Fibroblast of mammary gland (primary cell): Measurements from ENCODE around the gene ABCA8.
"Not testable (repeated sequence)": the region's sequence is repeated elsewhere in the genome, so short reads cannot be mapped to it uniquely, and the experiment has no call there.

Experiments used
- DNase-seq: peaks from one replicate; pipeline ENCODE4 v3.0.0-alpha.2; 2010; ENCODE audit warnings: low read depth
- H3K4me3 ChIP-seq: 2 replicates; pipeline ENCODE4 v1.5.1; 2011; ENCODE audit warnings: low read depth, mild to moderate bottlenecking, low read length, moderate library complexity; ENCODE audit not compliant: control insufficient read depth
- CTCF ChIP-seq: conservative IDR thresholded peaks from 2 replicates; pipeline ENCODE4 v1.5.1; 2011; ENCODE audit warnings: low read depth, low read length, inconsistent platforms; ENCODE audit not compliant: control insufficient read depth, insufficient read depth

Gene ABCA8

DNA sequence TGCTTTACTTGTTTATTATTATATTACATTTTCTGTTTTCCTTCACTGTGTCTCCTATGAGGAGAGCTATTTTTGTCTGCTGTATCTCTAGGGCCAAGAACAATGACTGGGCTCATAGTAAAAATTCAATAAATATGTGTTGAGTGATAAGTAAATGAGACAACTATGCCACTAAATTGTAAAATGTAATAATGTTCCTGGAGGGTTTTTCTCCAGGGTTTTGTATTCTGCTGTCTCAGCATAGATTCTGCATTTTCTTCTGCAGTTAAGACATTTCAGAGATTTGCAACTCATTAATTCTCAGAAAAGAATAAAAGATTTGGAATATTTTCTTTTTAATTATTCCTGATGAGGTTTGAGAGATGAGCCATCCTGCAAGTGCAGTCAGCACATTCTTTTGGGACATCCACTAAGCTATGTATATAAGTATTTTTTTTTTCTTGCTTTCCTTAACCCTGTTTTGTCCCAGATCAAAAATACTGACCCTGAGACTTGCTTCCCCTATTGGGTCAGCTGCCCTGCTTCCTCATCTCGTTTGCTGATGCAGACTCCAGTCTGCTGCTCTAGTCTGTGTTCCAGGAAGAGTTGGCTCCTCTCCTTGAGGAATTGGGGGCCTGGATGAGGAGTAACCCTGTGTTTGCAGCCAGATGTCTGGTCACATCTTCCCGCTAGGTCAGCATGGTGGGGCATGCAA, 122.9 kb downstream of the ABCA8 start:
- DNase-seq = no peak
- H3K4me3 ChIP-seq = no peak overlapping the region
- no peak for TF ChIP-seq CTCF

DNA sequence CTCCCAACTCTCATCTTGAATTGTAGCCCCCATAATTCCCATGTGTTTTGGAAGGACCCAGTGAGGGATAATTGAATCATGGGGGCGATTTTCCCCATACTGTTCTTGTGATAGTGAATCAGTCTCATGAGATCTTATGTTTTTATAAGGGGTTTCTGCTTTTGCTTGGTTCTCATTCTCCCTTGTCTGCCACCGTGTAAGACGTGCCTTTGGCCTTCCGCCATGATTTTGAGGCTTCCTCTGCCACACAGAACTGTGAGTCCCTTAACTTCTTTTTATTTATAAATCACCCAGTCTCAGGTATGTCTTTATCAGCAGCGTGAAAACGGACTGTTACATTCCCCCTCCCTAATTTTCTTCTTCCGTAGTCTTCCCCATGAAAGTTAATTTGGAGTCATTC, 124.0 kb downstream of the ABCA8 start:
- DNase-seq = no peak
- H3K4me3 ChIP-seq = no peak overlapping the region
- TF ChIP-seq CTCF = no peak

GRCh38 chr17:68830313-68830712, 124.9 kb downstream of the ABCA8 start:
- TF ChIP-seq CTCF = no peak
- no peak for DNase-seq

DNA sequence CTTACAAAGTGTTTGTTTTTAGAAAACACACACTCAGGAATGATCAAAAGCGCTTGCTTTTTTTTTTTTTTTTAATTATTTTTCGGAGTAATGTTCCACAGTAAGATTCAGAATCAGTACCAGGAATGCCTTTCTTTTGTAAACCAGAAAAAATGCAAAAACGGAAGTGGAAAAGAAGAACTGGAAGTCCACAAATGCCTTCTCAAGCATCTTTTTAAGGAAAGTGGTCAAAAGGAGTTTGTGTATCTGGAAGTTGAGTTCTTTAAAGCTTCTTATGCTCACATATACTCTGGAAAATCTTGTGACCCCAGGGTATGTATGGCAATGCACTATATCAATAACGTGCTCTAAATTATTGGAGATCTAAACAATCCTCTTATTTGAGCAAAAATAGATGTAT, 126.0 kb downstream of the ABCA8 start:
- H3K4me3 ChIP-seq = no peak overlapping the region
- no peak for TF ChIP-seq CTCF
- DNase-seq = no peak

More at GRCh38 chr17:68830313-68830712, 124.9 kb downstream of the ABCA8 start:
- no peak overlapping the region for H3K4me3 ChIP-seq

DNA sequence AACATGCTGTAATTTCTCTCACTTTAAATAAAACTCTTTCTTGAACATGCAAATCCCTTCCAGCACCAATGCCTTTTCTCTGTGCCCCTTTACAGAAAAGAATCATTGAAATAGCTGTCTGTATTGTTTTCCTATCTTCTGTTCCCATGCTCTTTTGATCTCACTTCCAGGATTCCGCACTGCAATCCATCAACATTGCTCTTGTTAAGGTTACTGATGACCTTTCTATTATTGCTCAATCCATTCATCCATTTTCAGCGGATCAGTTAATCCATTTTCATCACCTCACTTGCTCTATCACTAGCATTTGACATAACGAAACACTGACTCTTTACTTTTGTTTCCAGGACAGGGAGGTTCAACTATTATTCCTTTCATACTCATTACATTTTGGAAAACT, 130.5 kb downstream of the ABCA8 start:
- H3K4me3 ChIP-seq = no peak overlapping the region
- TF ChIP-seq CTCF = no peak
- DNase-seq = no peak

GRCh38 chr17:68824185-68824584, 131.0 kb downstream of the ABCA8 start:
- H3K4me3 ChIP-seq, DNase-seq: not testable (repeated sequence)

DNA sequence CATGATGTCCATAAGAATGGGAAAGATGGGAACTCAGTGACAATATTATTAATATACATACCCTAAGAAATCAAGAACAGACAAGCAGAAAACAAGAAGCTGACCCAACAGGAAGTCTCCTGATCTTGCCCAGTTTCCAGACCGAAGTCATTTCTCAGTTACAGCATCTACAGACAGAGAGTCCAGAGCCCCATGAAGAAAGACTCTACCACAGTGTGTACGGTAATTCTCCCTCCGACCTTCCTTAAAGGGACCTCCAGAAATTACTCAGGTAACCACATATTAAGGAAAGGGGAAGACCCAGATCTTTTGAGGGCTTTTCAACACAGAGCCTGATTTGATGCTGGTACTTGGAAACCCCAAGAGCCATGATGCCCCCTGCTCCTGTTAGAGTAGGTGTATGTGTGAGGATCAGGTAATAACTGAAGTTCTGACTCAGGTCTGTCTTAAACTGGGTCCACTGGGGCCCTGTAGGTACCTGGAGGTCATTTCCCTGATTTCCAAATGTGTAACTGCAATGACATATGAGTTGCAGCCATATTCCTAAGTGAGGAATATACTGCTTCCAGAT, 132.4 kb downstream of the ABCA8 start:
- H3K4me3 ChIP-seq = no peak overlapping the region
- DNase-seq = no peak
- no peak for TF ChIP-seq CTCF
